ENCODE data around the gene MTG2.

Gene MTG2

GRCh38 chr20:62200491-62201172 is 17.8 kb downstream of the MTG2 start:
- no peak for TF ChIP-seq POLR2A (IDR thresholded peaks at IDR 0.05; ENCODE audit: extremely low read depth, insufficient read length)
- no peak for TF ChIP-seq CTCF (IDR thresholded peaks at IDR 0.05; ENCODE audit: low read depth, low read length)
- no peak for TF ChIP-seq MAX (IDR thresholded peaks at IDR 0.05; ENCODE audit: low read depth, low read length)
- TF ChIP-seq MYC (IDR thresholded peaks at IDR 0.05; ENCODE audit: low read depth, low read length), result no peak
- DNase-seq (ENCODE audit: low read depth), result no peak
- no peak overlapping the region for H3K4me3 ChIP-seq (ENCODE audit: low read depth, low read length)

GRCh38 chr20:62201173-62202082 is 18.6 kb downstream of the MTG2 start:
- H3K4me3 ChIP-seq (ENCODE audit: low read depth, low read length), result no peak overlapping the region
- TF ChIP-seq MYC (IDR thresholded peaks at IDR 0.05; ENCODE audit: low read depth, low read length) (no peak), MAX (IDR thresholded peaks at IDR 0.05; ENCODE audit: low read depth, low read length) (no peak), CTCF (IDR thresholded peaks at IDR 0.05; ENCODE audit: low read depth, low read length) (no peak), POLR2A (IDR thresholded peaks at IDR 0.05; ENCODE audit: extremely low read depth, insufficient read length) (no peak)
- no peak for DNase-seq (ENCODE audit: low read depth)

- TF ChIP-seq POLR2A (IDR thresholded peaks at IDR 0.05; ENCODE audit: extremely low read depth, insufficient read length) (no peak), CTCF (IDR thresholded peaks at IDR 0.05; ENCODE audit: low read depth, low read length) (no peak), MYC (IDR thresholded peaks at IDR 0.05; ENCODE audit: low read depth, low read length) (no peak), MAX (IDR thresholded peaks at IDR 0.05; ENCODE audit: low read depth, low read length) (no peak)
- H3K4me3 ChIP-seq (ENCODE audit: low read depth, low read length), result no peak overlapping the region
- DNase-seq (ENCODE audit: low read depth), result no peak
Measured at GRCh38 chr20:62202083-62202395, 19.2 kb downstream of the MTG2 start.

GRCh38 chr20:62202676-62203377 is 20.0 kb downstream of the MTG2 start:
- DNase-seq (ENCODE audit: low read depth), result no peak
- no peak overlapping the region for H3K4me3 ChIP-seq (ENCODE audit: low read depth, low read length)

GRCh38 chr20:62203378-62204030 is 20.7 kb downstream of the MTG2 start:
- no peak overlapping the region for H3K4me3 ChIP-seq (ENCODE audit: low read depth, low read length)
- no peak for DNase-seq (ENCODE audit: low read depth)
- TF ChIP-seq CTCF (IDR thresholded peaks at IDR 0.05; ENCODE audit: low read depth, low read length), result no peak

More at GRCh38 chr20:62202676-62203377, 20.0 kb downstream of the MTG2 start:
- TF ChIP-seq CTCF (IDR thresholded peaks at IDR 0.05; ENCODE audit: low read depth, low read length), result no peak

Data from NB4 (cell line).